GM19023 (cell line): ENCODE results near the gene HDAC4.
A peak's percentile ranks its signal among the peaks of the same experiment; 100 is the strongest.

ENCODE experiments used
- ATAC-seq: cut with Tn5 transposase; IDR thresholded peaks from one replicate; pipeline ENCODE4 v1.9.1; 2021; ENCODE audit warnings: mild to moderate bottlenecking, moderate library complexity; ENCODE audit not compliant: unreplicated experiment

The HDAC4 gene

DNA sequence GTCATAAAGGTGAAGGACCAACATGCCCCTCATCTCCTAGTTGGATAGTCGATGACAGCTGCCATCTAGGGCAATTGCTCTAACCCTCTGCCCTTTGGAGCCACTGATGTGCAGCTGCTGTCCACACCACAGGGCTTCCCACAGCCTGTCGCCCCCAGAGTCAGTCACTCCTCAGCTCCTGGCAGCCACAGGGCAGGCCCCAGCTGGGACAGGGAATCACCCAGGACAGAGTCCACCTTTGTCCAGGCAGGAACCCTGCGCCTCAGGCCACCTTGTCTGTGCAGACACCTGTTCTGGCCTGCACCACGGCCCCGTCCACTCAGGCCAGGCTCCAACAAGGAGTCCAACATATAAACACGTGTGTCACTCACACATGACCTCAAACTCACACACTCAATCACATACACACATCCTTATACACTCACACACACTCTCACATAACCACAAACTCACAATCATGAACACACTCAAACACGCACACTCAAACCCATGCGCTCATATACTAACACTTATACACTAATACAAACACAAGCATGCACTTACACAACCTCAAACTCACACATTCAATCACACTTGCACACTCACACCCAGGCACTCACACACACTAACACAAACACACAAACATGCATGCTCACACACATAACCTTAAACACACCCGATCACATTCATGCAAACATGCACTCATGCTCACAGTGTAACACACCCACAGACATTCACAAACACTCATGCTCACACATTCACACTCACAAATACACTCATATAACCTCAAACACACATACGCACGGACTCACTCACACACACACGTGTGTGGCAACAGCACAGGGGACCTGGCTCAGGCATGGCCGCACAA is 29.7 kb downstream of the HDAC4 start:
- no peak for ATAC-seq

- no peak for ATAC-seq
These were observed 30.4 kb downstream of the HDAC4 start for GRCh38 chr2:239370403-239370802.

GRCh38 chr2:239369631-239370161 is 31.1 kb downstream of the HDAC4 start:
- peak; percentile 73 for ATAC-seq

GRCh38 chr2:239368906-239369552 is 31.8 kb downstream of the HDAC4 start:
- ATAC-seq = no peak

- ATAC-seq = no peak
These were observed 32.5 kb downstream of the HDAC4 start for GRCh38 chr2:239368321-239368720.

- ATAC-seq = no peak
These were observed 34.1 kb downstream of the HDAC4 start for GRCh38 chr2:239366740-239367139.

- ATAC-seq = no peak
These were observed 34.9 kb downstream of the HDAC4 start for GRCh38 chr2:239365782-239366435.

- no peak for ATAC-seq
These were observed 35.6 kb downstream of the HDAC4 start for GRCh38 chr2:239365071-239365781.

DNA sequence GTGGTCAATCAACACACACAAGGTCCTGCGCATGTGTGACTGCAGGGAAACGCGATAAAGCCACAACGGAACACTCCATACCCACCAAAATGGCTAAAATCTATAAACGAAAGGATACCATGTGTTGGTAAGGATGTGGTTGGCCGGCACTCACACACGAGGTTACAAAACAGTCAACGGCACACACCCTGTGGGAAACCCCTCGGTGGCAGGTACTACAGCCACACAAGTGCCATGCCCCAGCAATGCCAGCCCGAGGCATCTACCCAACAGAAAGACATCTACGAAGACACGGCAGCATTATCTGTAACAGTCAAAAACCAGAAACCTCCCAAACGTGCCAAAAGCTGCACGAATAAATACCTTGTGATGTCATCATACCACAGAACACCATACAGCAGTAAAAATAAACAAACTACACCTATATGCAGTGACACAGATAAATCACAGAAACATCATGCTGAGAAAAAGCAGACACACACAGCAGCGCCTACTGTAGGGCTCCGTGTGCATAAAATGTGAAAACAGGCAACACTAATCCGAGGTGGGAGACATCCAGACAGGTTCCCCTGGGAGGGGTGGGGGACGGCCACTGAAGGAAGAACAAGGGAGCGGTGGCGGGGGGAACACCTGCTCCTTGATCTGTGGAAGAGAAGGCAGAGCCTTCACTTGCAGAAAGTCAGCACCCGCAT is 36.7 kb downstream of the HDAC4 start:
- no peak for ATAC-seq

- ATAC-seq = no peak
These were observed 38.3 kb downstream of the HDAC4 start for GRCh38 chr2:239362507-239362906.

DNA sequence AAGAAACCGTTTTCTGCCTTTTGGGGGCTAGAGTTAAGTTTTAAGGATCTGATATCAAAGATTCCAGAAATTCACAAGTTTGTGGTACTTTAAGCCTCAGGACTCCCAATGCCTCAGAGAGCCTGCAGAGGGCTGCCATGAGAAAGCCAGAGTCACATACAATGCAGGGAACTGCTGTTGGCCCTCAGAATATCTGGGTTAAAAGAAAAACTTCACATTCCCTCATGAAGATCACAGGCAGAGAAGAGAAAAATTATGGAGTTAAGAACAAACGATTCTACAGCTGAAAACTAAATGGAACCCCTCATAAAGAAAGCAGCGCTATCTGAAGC is 39.5 kb downstream of the HDAC4 start:
- no peak for ATAC-seq

DNA sequence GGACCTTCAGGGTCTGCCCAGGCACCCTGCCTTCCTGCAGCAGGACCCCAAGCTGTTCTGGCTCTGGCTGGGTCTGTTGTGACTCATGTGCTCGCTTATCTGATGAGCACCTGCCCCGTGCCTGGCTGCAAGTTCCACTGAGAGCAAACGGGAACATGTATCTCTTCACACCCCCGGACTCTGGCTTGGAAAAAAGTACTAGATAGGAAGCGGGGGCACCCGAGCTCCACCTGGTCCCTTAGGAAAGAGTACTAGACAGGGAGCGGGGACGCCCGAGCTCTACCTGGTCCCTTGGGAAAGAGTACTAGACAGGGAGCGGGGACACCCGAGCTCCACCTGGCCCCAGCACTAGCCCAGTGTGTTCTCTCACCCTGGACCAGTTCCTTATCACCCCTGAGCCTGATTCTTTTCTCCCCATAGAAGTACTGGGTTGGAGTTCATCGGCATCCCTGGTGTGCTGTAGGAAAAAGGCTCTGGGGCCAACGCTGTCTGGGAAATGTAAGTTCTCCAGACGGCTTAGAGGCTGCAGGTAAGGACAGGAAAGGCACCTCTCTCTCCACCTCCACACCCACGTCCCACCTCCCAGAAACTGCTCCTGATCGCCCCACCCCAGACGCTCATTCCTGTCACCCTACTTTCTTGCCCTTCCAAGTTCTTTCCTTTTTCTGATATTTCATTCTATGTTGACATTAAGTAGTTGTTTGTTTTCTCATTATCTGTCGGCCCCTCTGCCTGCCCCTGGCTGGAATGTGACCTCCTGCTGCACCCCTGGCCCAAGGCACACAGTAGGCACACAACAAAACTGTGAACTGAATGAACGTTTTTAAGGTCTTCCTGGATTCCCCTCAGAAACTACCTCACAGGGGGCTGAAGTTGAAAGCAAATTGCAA is 40.2 kb downstream of the HDAC4 start:
- no peak for ATAC-seq

DNA sequence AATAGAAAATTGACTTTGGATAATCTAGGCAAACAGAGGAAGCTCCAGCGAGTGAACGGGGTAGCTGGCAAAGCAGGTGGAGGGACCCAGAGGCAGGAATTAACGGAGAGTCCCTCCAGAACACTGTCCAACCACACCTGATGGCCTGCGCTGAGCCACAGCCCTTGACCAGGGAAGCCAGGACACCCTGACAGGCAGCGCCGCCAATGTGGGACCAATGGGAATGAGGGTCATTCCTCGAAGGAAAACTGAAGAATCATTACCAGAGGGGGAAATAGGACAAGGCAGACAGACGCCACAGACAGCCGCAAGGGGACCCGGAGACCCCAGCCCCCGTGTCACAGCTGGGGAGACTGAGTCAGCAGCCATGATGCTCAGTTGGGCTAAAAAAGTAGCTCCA is 40.8 kb downstream of the HDAC4 start:
- ATAC-seq = no peak

DNA sequence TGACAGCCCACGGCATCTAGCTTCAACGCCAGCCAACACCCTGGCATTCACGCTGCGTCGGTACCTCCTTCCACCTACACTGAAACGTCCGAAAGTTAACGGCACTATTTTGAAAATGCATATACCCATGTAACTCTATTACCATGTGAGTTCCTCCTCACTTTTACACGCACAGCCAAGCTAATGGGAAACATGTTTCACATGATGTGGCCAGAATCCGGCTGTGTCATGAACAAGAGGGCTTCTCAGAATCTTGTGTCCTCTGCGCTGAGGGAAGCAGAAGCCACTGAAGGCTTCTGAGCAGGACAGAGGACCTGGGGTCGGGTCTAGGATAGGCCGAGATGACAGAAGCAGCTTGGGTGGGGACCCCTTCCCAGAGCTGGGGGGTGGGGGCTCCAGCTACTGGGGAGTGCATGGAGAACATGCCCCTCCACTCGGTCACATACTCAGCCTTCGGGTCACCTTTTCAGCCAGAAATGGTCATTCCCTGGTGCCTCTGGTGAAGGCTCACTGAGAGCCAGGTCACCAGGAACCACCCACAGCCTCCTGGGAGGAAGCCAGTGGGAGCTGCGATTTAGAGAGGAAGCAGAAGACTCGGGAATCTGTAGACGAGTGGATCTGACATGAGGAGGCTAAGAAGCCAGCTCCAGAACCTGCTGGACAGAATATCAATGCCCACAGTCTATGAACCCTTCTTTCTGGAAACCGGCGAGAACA is 41.5 kb downstream of the HDAC4 start:
- no peak for ATAC-seq

- no peak for ATAC-seq
These were observed 42.6 kb downstream of the HDAC4 start for GRCh38 chr2:239358062-239358754.

DNA sequence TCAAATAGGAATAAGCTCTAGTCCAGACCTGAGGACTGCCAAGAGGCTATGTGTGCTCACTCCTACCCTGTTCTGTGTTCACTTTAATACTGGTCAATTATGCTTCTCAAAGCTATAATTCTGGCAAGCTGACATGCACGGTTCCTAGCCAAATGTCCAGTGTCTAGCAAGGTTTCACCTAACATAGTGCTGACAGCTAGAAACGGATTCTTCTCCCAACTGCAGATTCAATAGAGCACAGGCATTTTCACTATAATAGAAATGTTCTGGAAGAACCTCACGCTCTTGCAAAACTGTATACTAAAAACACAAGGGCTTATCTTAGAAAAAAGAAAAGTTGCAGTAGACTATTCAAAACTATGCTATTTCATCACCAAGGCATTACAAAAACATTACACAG is 45.1 kb downstream of the HDAC4 start:
- ATAC-seq = no peak

GRCh38 chr2:239355139-239355538 is 45.7 kb downstream of the HDAC4 start:
- ATAC-seq = no peak

DNA sequence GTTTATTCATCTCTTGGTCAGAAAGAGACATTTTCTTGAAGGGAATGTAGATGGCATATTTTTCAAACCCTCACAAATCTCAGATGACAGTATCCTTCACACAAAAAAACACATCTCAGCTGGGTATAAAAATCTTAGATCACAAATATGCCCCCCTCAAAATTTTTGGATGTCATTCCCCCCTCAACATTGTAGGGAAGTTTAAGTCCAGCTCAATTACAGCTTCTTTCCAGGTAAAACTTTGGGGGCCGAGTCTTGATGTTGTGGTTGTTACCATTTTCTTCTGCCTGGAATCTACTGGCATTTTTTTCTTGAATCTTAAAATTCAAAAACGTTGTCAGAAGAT is 46.1 kb downstream of the HDAC4 start:
- ATAC-seq = no peak
